K562 (cell line): Measurements from ENCODE around the gene RAB24. TPM values are rescaled to one million over a fixed set of nuclear protein-coding genes. Genes with fewer than 3 reads are reported as not detected.
"Not testable (repeated sequence)": the region's sequence is repeated elsewhere in the genome, so short reads cannot be mapped to it uniquely, and the experiment has no call there.

ENCODE experiments used
- ATAC-seq: fragments of 200-7000 bp; cut with Tn5 transposase; 3 replicates; pipeline ENCODE4 v1.9.1; 2020; ENCODE audit warnings: moderate library complexity
- BruUV-seq: library from RNA; stranded (reverse); fragments of 400-500 nt; replicated peaks from 2 replicates; lab custom pipeline; 2021; lab: Mats Ljungman, UMichigan
- CTCF ChIA-PET: fragments of 300-600 bp; formaldehyde crosslinking; extraction: SDS; loops from one replicate; lab custom pipeline; 2021; ENCODE audit warnings: low intra/inter-chr PET ratio; lab: Yijun Ruan, JAX
- POLR2A ChIA-PET: fragments of 300-600, 350-650 bp; sonication (Branson Sonifier 250); formaldehyde crosslinking; extraction: SDS; loops from one replicate; lab custom pipeline; 2021; ENCODE audit warnings: antibody characterized with exemption, inconsistent platforms; lab: Yijun Ruan, JAX
- DNase-seq, 4 experiments: peaks; one replicate each; pipeline versions ENCODE4 v3.0.0 to v3.0.0-alpha.2; 2011 to 2018; ENCODE audit warnings: low spot score in 3 of 4, mixed read lengths in 3 of 4; ENCODE audit errors: extremely low read depth in 1 of 4
- FAIRE-seq: peaks from 2 replicates; lab custom pipeline; 2011; peaks lifted over from hg19 to GRCh38; lab: Jason Lieb, UNC
- H2AFZ ChIP-seq: 2 replicates; pipeline ENCODE4 v1.6.0; 2011; ENCODE audit warnings: low read depth, low read length, control low read depth, inconsistent platforms
- H3K27ac ChIP-seq: fragments of 200-600 bp; 3 replicates; pipeline ENCODE4 v1.8.0; 2011; ENCODE audit warnings: low read depth, mild to moderate bottlenecking, control low read depth, inconsistent platforms, low read length, moderate library complexity, mixed read lengths; ENCODE audit errors: extremely low read depth
- H3K27me3 ChIP-seq, 2 experiments: fragments of 300-600 bp in 1 of 2; 2 replicates in 1 of 2; 3 replicates in 1 of 2; pipeline versions ENCODE4 v1.6.0 to v1.8.0; 2011; ENCODE audit warnings: inconsistent platforms in 2 of 2, low read length in 2 of 2, mild to moderate bottlenecking in 1 of 2, mixed read lengths in 1 of 2, moderate library complexity in 1 of 2; ENCODE audit not compliant: control insufficient read depth in 2 of 2, insufficient read depth in 2 of 2
- H3K36me3 ChIP-seq: fragments of 300-600 bp; 3 replicates; pipeline ENCODE4 v1.8.0; 2011; ENCODE audit warnings: mild to moderate bottlenecking, low read length, inconsistent platforms; ENCODE audit not compliant: control insufficient read depth, insufficient read depth
- H3K4me1 ChIP-seq, 2 experiments: fragments of 200-600 bp in 1 of 2; replicated peaks in 1 of 2; 2 replicates in 1 of 2; 3 replicates in 1 of 2; pipeline versions ENCODE4 v1.5.1 to v1.8.0; 2011; ENCODE audit warnings: inconsistent platforms in 2 of 2, low read length in 2 of 2, mild to moderate bottlenecking in 1 of 2, mixed read lengths in 1 of 2, moderate library complexity in 1 of 2; ENCODE audit not compliant: control insufficient read depth in 2 of 2, insufficient read depth in 2 of 2
- H3K4me2 ChIP-seq: 2 replicates; pipeline ENCODE4 v1.6.1; 2011; ENCODE audit warnings: low read length, control low read depth, inconsistent platforms, mixed read lengths; ENCODE audit not compliant: insufficient read depth
- H3K4me3 ChIP-seq: fragments of 200-600 bp; sonication (generic), shearing (Covaris generic); 2 replicates; pipeline ENCODE4 v1.5.1; 2016; ENCODE audit warnings: control low read depth, inconsistent platforms
- H3K79me2 ChIP-seq: fragments of 200-600 bp; 3 replicates; pipeline ENCODE4 v1.8.0; 2011; ENCODE audit warnings: low read length, inconsistent platforms; ENCODE audit not compliant: control insufficient read depth, insufficient read depth
- H3K9ac ChIP-seq, 2 experiments: 2 replicates each; pipeline versions ENCODE4 v1.6.0 to v1.6.1; 2011; ENCODE audit warnings: low read depth in 2 of 2, low read length in 2 of 2, control low read depth in 1 of 2, inconsistent platforms in 1 of 2, mild to moderate bottlenecking in 1 of 2, mixed read lengths in 1 of 2; ENCODE audit not compliant: insufficient read depth in 1 of 2
- H3K9me1 ChIP-seq: one replicate; pipeline ENCODE4 v1.6.0; 2011; ENCODE audit warnings: inconsistent platforms, mild to moderate bottlenecking, low read length, moderate library complexity; ENCODE audit not compliant: control insufficient read depth, insufficient read depth
- H3K9me3 ChIP-seq: replicated peaks from 2 replicates; pipeline ENCODE4 v1.5.1; 2011; ENCODE audit warnings: low read depth, low read length, inconsistent platforms; ENCODE audit not compliant: control insufficient read depth, insufficient read depth
- H4K20me1 ChIP-seq: replicated peaks from 2 replicates; pipeline ENCODE4 v1.6.1; 2011; ENCODE audit warnings: low read length, inconsistent platforms, mixed read lengths; ENCODE audit not compliant: control insufficient read depth, insufficient read depth
- RBM25 ChIP-seq: fragments of 200-400 bp; formaldehyde crosslinking; IDR thresholded peaks from 2 replicates; pipeline ENCODE4 v1.6.1; 2018; ENCODE audit warnings: low read length, low read depth, moderate library complexity; ENCODE audit not compliant: severe bottlenecking
- TAF1 ChIP-seq: IDR thresholded peaks from 2 replicates; pipeline ENCODE4 v1.6.1; 2011; ENCODE audit warnings: mild to moderate bottlenecking, low read length, moderate library complexity; ENCODE audit not compliant: insufficient read depth, control insufficient read depth, severe bottlenecking; ENCODE audit errors: extremely low read depth
- ZNF121 ChIP-seq: sonication (generic); formaldehyde crosslinking; conservative IDR thresholded peaks from 2 replicates; pipeline ENCODE4 v1.8.0; 2022; ENCODE audit warnings: missing genetic modification reagents
- WGBS: fragments of 100-300 bp; shearing (Covaris generic); methylation state at CpG from one replicate; pipeline ENCODE4 v1.1.6; 2016; ENCODE audit warnings: low coverage, mixed read lengths; ENCODE audit not compliant: insufficient coverage; ENCODE audit errors: missing lambda C conversion rate; 5-methylcytosine and 5-hydroxymethylcytosine counted together
- in situ Hi-C: fragments of 300-500 bp; cut with MboI; formaldehyde crosslinking; loops from 4 replicates; pipeline ENCODE4 v1.15.0; 2018; ENCODE audit warnings: inconsistent platforms, mixed read lengths
- intact Hi-C: fragments of 100-400 bp; cut with micrococcal nuclease; formaldehyde crosslinking; loops from 2 replicates; pipeline ENCODE4 v1.14.2; 2022
- polyA plus RNA-seq, 8 experiments: library from polyadenylated mRNA; depleted of rRNA in 4 of 8; stranded (reverse) in 5 of 8; unstranded in 3 of 8; fragments of >200 nt; fragmentation: Nextera tagmentation in 2 of 8; fragmentation: Illumina TruSeq in 1 of 8; extraction: Ambion mirVana in 2 of 8; extraction: Trizol in 1 of 8; gene quantifications; 2 replicates each; pipeline versions ENCODE4 v1.2.1 to v1.2.3, GENCODE V29; 2011 to 2014; ENCODE audit warnings: inconsistent platforms in 1 of 8, missing spikeins in 1 of 8
- total RNA-seq, 7 experiments: library from RNA; depleted of rRNA in 6 of 7; stranded (reverse); fragments of >200 nt in 6 of 7; fragmentation: Illumina TruSeq in 2 of 7; extraction: Trizol in 2 of 7; gene quantifications; 2 replicates each; pipeline versions ENCODE4 v1.2.1 to v1.2.3, GENCODE V29; 2011 to 2021; ENCODE audit warnings: low replicate concordance in 1 of 7

Gene RAB24
- total and polyA plus RNA-seq, 9 of the 15 experiments (the other 6 are each of a cell fraction or from before 2014, with no cell fraction given), result 13.9 to 107 (median 34.8) TPM

GRCh38 chr5:177343777-177344176, 40.3 kb upstream of the RAB24 start:
- no peak for FAIRE-seq
- Histone ChIP-seq H3K9me1 (no peaks in the 10 kb centered on the region), H3K36me3 (peaks cover 68% of the 10 kb centered on the region), H3K27me3 (no peaks in the 10 kb centered on the region), H2AFZ (no peak overlapping the region), H3K79me2 (peaks cover 70% of the 10 kb centered on the region), H3K4me3 (no peak overlapping the region), H3K27ac (no peak overlapping the region), H4K20me1 (0 out of 2 replicates have a peak, but pooled peaks cover 6% of the 10 kb centered on the region)
- no TSS peak for BruUV-seq
- in situ Hi-C loops, result no loop called here
- ATAC-seq, result no peak
- intact Hi-C loops, result no loop called here
- CTCF ChIA-PET, result no interaction called here
- TF ChIP-seq RBM25 (peak; percentile 59), ZNF121 (CRISPR knock-in tag) (peak; percentile 86), TAF1 (no peak)
- TF ChIP-seq, all 486 proteins: peak for 2
- no peak overlapping the region for H3K9ac ChIP-seq
- WGBS, result 96% methylated on average over 5 of the region's 6 CpGs
- no peak for DNase-seq
- H3K4me2 ChIP-seq, result no peak overlapping the region
- no peaks in the 10 kb centered on the region for H3K9me3 ChIP-seq
- POLR2A ChIA-PET, result interaction anchor here (1.1 kb wide), 1 partner anchor 8 kb away, joined by 3 read pairs; no protein-coding TSS in a partner anchor
- H3K4me1 ChIP-seq, result peaks cover 0 to 3% of the 10 kb centered on the region in 2 experiments; a peak in 2 of 5 replicates

GRCh38 chr5:177343000-177343399, 39.5 kb upstream of the RAB24 start:
- 95% methylated on average over 9 of the region's 14 CpGs for WGBS
- in situ Hi-C loops, intact Hi-C loops, POLR2A ChIA-PET, FAIRE-seq, DNase-seq, BruUV-seq, H3K9me1 ChIP-seq, H3K4me1 ChIP-seq, H4K20me1 ChIP-seq, H3K9ac ChIP-seq, CTCF ChIA-PET, H3K9me3 ChIP-seq, H3K4me2 ChIP-seq, H3K4me3 ChIP-seq, ATAC-seq, H2AFZ ChIP-seq, H3K27me3 ChIP-seq, H3K27ac ChIP-seq: not testable (repeated sequence)
- peaks cover 74% of the 10 kb centered on the region for H3K36me3 ChIP-seq
- peaks cover 62% of the 10 kb centered on the region for H3K79me2 ChIP-seq
